Stomach smooth muscle (tissue), 2 donors: Measurements from ENCODE around the gene NPW.

Experiments
- H3K27ac ChIP-seq: one replicate; pipeline ENCODE4 v1.7.0; 2013; ENCODE audit warnings: mild to moderate bottlenecking, low read length, inconsistent platforms
- H3K27me3 ChIP-seq, 2 donors: one replicate each; pipeline ENCODE4 v1.7.0; 2013; ENCODE audit warnings: low read length in 2 of 2; ENCODE audit not compliant: insufficient read depth in 2 of 2, control insufficient read depth in 1 of 2
- H3K36me3 ChIP-seq, 2 donors: one replicate each; pipeline ENCODE4 v1.7.0; 2013; ENCODE audit warnings: low read length in 2 of 2; ENCODE audit not compliant: control insufficient read depth in 2 of 2, insufficient read depth in 2 of 2
- H3K4me1 ChIP-seq: one replicate; pipeline ENCODE4 v1.7.0; 2013; ENCODE audit warnings: low read length; ENCODE audit not compliant: control insufficient read depth, insufficient read depth
- H3K4me3 ChIP-seq, 2 donors: one replicate each; pipeline ENCODE4 v1.7.0; 2013; ENCODE audit warnings: low read length in 2 of 2
- H3K9ac ChIP-seq, 2 donors: one replicate each; pipeline ENCODE4 v1.7.0; 2013; ENCODE audit warnings: low read length in 2 of 2, mild to moderate bottlenecking in 1 of 2
- H3K9me3 ChIP-seq, 2 donors: one replicate each; pipeline ENCODE4 v1.7.0; 2013; ENCODE audit warnings: low read length in 2 of 2; ENCODE audit not compliant: control insufficient read depth in 2 of 2
- donor health status: healthy.
- donor health status: Pancreatic carcinoma.

Gene NPW

GRCh38 chr16:1985466-1986150 is 34.0 kb upstream of the NPW start:
- H3K9ac ChIP-seq: no peak overlapping the region
- peak overlapping the region in 1 of 2 donors; percentile 76 for H3K4me3 ChIP-seq
- no peak overlapping the region for H3K27ac ChIP-seq
- H3K9me3 ChIP-seq: no peaks in the 10 kb centered on the region
- peaks cover 26% of the 10 kb centered on the region for H3K4me1 ChIP-seq
- peaks cover 11 to 16% of the 10 kb centered on the region in 2 donors for H3K36me3 ChIP-seq
- H3K27me3 ChIP-seq: peaks cover 35 to 38% of the 10 kb centered on the region in 2 donors

DNA sequence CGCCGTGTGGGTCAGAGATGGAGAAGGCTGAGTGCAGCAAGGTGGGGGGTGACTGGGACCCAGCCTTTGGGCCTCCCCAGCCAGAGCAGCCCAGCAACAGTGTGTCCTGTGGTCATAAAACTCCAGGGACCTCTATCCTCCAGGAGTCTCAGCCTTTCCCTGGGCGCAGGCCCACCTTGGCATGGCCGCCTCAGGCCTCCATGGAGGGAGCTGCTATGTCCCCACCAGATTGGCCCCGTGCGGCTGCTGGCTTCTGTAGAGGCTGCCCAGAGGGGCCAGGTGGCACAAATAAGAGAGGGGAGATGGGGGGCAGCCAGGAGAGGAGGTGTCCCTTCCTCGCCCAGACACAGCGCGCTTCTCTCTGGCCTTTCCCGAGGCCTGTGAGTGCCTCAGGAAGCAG is 32.4 kb upstream of the NPW start:
- H3K36me3 ChIP-seq: peaks cover 11 to 16% of the 10 kb centered on the region in 2 donors
- H3K4me1 ChIP-seq: peaks cover 39% of the 10 kb centered on the region
- no peak overlapping the region for H3K27ac ChIP-seq
- H3K27me3 ChIP-seq: peaks cover 32% of the 10 kb centered on the region in 2 donors
- no peak overlapping the region for H3K4me3 ChIP-seq
- no peak overlapping the region for H3K9ac ChIP-seq
- no peaks in the 10 kb centered on the region for H3K9me3 ChIP-seq

- peaks cover 27 to 29% of the 10 kb centered on the region in 2 donors for H3K27me3 ChIP-seq
- H3K36me3 ChIP-seq: peaks cover 11 to 16% of the 10 kb centered on the region in 2 donors
- no peaks in the 10 kb centered on the region for H3K9me3 ChIP-seq
- no peak within 1 kb of the TSS for H3K4me3 ChIP-seq
- no peak within 1 kb of the TSS for H3K9ac ChIP-seq
- H3K4me1 ChIP-seq: peaks cover 34% of the 10 kb centered on the region
- H3K27ac ChIP-seq: no peak within 1 kb of the TSS
Measured at GRCh38 chr16:1989209-1990100, 30.1 kb upstream of the NPW start, which contains the start of gene SYNGR3. SYNGR3 (plus strand) TSS chr16:1989970; CDS start chr16:1990103, 133 bp downstream.

GRCh38 chr16:1990101-1990350 is 29.6 kb upstream of the NPW start:
- no peak overlapping the region for H3K27ac ChIP-seq
- H3K4me3 ChIP-seq: no peak overlapping the region
- H3K36me3 ChIP-seq: peaks cover 11 to 16% of the 10 kb centered on the region in 2 donors
- H3K9me3 ChIP-seq: no peaks in the 10 kb centered on the region
- H3K9ac ChIP-seq: no peak overlapping the region
- H3K27me3 ChIP-seq: peaks cover 27 to 29% of the 10 kb centered on the region in 2 donors
- H3K4me1 ChIP-seq: peaks cover 28% of the 10 kb centered on the region

GRCh38 chr16:1990351-1991134 is 29.0 kb upstream of the NPW start:
- Histone ChIP-seq H3K4me1 (peaks cover 23% of the 10 kb centered on the region), H3K9me3 (no peaks in the 10 kb centered on the region), H3K27ac (no peak overlapping the region), H3K4me3 (no peak overlapping the region), H3K9ac (no peak overlapping the region), H3K27me3 (peaks cover 27 to 29% of the 10 kb centered on the region in 2 donors), H3K36me3 (peaks cover 11 to 15% of the 10 kb centered on the region in 2 donors)

GRCh38 chr16:1991135-1991551 is 28.4 kb upstream of the NPW start:
- Histone ChIP-seq H3K36me3 (peaks cover 6 to 9% of the 10 kb centered on the region in 2 donors), H3K27ac (no peak overlapping the region), H3K4me3 (no peak overlapping the region), H3K9me3 (no peaks in the 10 kb centered on the region), H3K9ac (no peak overlapping the region), H3K27me3 (peaks cover 27 to 29% of the 10 kb centered on the region in 2 donors), H3K4me1 (peaks cover 22% of the 10 kb centered on the region)

DNA sequence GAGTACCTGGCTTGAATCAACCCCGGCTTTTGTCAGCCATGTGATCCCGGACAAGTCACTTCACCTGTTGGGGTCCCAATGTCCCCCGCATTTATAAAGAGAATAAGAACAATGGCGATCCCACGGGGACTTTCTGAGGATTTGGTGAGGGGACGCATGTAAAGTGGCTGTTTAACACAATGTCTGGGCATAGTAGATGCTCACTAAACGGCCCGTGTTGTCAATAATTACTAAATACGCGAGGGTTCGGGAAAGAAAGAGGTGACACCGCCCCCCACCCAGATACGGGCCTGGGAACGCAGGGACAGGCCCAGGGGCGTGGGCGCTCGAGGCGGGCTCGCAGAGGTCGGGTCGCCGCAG is 28.0 kb upstream of the NPW start:
- Histone ChIP-seq H3K9me3 (no peaks in the 10 kb centered on the region), H3K27me3 (peaks cover 27 to 29% of the 10 kb centered on the region in 2 donors), H3K27ac (no peak overlapping the region), H3K36me3 (peaks cover 2 to 5% of the 10 kb centered on the region in 2 donors), H3K9ac (no peak overlapping the region), H3K4me1 (peaks cover 22% of the 10 kb centered on the region), H3K4me3 (peak overlapping the region in 1 of 2 donors; percentile 60)

DNA sequence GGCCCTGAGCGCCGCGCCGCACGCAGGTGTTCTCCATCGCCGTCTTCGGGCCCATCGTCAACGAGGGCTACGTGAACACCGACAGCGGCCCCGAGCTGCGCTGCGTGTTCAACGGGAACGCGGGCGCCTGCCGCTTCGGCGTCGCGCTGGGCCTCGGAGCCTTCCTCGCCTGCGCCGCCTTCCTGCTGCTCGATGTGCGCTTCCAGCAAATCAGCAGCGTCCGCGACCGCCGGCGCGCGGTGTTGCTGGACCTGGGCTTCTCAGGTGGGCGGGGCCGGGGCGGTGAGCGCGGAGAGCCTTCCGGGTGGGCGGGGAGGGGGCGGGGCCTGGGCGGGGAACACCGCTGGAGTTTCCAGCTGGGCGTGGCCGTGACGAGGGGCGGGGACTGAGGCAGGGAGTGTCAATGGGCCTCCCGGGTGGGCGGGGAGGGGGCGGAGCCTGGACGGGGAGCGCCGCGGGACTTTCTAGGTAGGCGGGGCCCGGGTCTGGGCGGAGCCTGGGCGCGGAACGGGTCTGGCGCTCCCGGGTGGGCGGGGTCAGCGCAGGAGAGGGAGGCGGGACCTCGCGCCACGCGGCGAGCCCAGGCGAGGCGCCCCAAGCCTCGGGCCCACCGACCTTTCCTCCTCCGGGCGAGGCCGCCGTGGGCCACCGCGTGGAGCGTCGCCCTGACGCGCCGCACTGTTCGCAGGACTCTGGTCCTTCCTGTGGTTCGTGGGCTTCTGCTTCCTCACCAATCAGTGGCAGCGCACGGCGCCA is 27.5 kb upstream of the NPW start:
- H3K9me3 ChIP-seq: no peaks in the 10 kb centered on the region
- H3K27ac ChIP-seq: no peak overlapping the region
- H3K27me3 ChIP-seq: peaks cover 27 to 29% of the 10 kb centered on the region in 2 donors
- peak overlapping the region; percentile 40 to 60 for H3K4me3 ChIP-seq
- H3K9ac ChIP-seq: no peak overlapping the region
- H3K4me1 ChIP-seq: peaks cover 22% of the 10 kb centered on the region
- peaks cover 0 to 2% of the 10 kb centered on the region in 2 donors for H3K36me3 ChIP-seq

GRCh38 chr16:1992704-1993317 is 26.8 kb upstream of the NPW start:
- H3K4me3 ChIP-seq: no peak overlapping the region
- no peak overlapping the region for H3K27ac ChIP-seq
- peaks cover 0 to 3% of the 10 kb centered on the region in 2 donors for H3K36me3 ChIP-seq
- H3K27me3 ChIP-seq: peaks cover 27 to 29% of the 10 kb centered on the region in 2 donors
- H3K9ac ChIP-seq: no peak overlapping the region
- no peaks in the 10 kb centered on the region for H3K9me3 ChIP-seq
- H3K4me1 ChIP-seq: peaks cover 22% of the 10 kb centered on the region
